ENCODE results near the gene PLEKHH1. TPM values are rescaled to one million over a fixed set of nuclear protein-coding genes. Genes with fewer than 3 reads are reported as not detected.

PLEKHH1 gene
- total and polyA plus RNA-seq, 4 donors, result 0.46 to 2.4 (median 0.89) TPM

- no peaks in the 10 kb centered on the region for H3K27me3 ChIP-seq (ENCODE audit: control insufficient read depth in 4 of 4, insufficient read depth in 4 of 4, low read length in 3 of 4)
- TF ChIP-seq GABPA (IDR thresholded peaks at IDR 0.05 in 1 of 2, conservative IDR thresholded peaks at IDR 0.05 in 1 of 2) (no peak), ZBTB33 (IDR thresholded peaks at IDR 0.05) (no peak), HNF4A (conservative IDR thresholded peaks at IDR 0.05) (no peak), REST (IDR thresholded peaks at IDR 0.05) (no peak), FOXA2 (IDR thresholded peaks at IDR 0.05) (no peak), YY1 (IDR thresholded peaks at IDR 0.05) (no peak), FOXA1 (IDR thresholded peaks at IDR 0.05) (no peak), CTCF (IDR thresholded peaks at IDR 0.05; ENCODE audit: low read depth, low read length, missing input control) (no peak), ATF3 (IDR thresholded peaks at IDR 0.05) (no peak), MAX (IDR thresholded peaks at IDR 0.05) (no peak), NR2F2 (IDR thresholded peaks at IDR 0.05) (no peak), RAD21 (IDR thresholded peaks at IDR 0.05) (no peak), TAF1 (conservative IDR thresholded peaks at IDR 0.05) (no peak), RXRA (IDR thresholded peaks at IDR 0.05) (no peak), EGR1 (IDR thresholded peaks at IDR 0.05; ENCODE audit: low read depth in 2 of 2) (no peak), HNF4G (IDR thresholded peaks at IDR 0.05) (no peak), JUND (IDR thresholded peaks at IDR 0.05) (no peak), SP1 (IDR thresholded peaks at IDR 0.05) (no peak)
- no peak overlapping the region for H3K9ac ChIP-seq (ENCODE audit: low read depth in 1 of 2, low read length in 2 of 2)
- WGBS, result 93% methylated on average over 7 of the region's 7 CpGs
- DNase-seq (ENCODE audit: low spot score), result no peak
- no peak overlapping the region for H3K27ac ChIP-seq (ENCODE audit: low read depth in 1 of 2, low read length in 2 of 2)
- no peak overlapping the region for H3K4me3 ChIP-seq (ENCODE audit: low read depth in 1 of 3, low read length in 3 of 3)
- H3K4me1 ChIP-seq (ENCODE audit: control insufficient read depth in 4 of 4, insufficient read depth in 4 of 4, low read length in 3 of 4), result no peaks in the 10 kb centered on the region
- no peaks in the 10 kb centered on the region for H3K9me3 ChIP-seq (ENCODE audit: control insufficient read depth in 4 of 4, low read length in 3 of 4)
- H3K36me3 ChIP-seq (ENCODE audit: control insufficient read depth in 4 of 4, insufficient read depth in 3 of 4, low read depth in 1 of 4, low read length in 3 of 4), result no peaks in the 10 kb centered on the region
These were observed 21.3 kb downstream of the PLEKHH1 start for GRCh38 chr14:67554341-67554740.

Measured in liver (tissue), 9 donors.